LNCaP clone FGC (cell line): Measurements from ENCODE around the gene WNT6.

Experiments
- DNase-seq: peaks from one replicate; pipeline ENCODE4 v3.0.0-alpha.2; 2011; ENCODE audit warnings: low read depth
- H3K4me3 ChIP-seq: 2 replicates; pipeline ENCODE4 v1.5.1; 2011; ENCODE audit warnings: mild to moderate bottlenecking, low read depth, low read length, control low read depth
- CTCF ChIP-seq: IDR thresholded peaks from 2 replicates; pipeline ENCODE4 v1.5.1; 2012; ENCODE audit warnings: mild to moderate bottlenecking; ENCODE audit not compliant: control insufficient read depth, insufficient read depth; ENCODE audit errors: extremely low read depth

WNT6 gene

GRCh38 chr2:218821605-218822211, 37.9 kb upstream of the WNT6 start:
- H3K4me3 ChIP-seq = no peak overlapping the region
- TF ChIP-seq CTCF = no peak
- no peak for DNase-seq

GRCh38 chr2:218822622-218823021, 37.0 kb upstream of the WNT6 start:
- H3K4me3 ChIP-seq = no peak overlapping the region
- no peak for TF ChIP-seq CTCF
- DNase-seq = no peak

GRCh38 chr2:218823196-218823855, 36.3 kb upstream of the WNT6 start:
- no peak for TF ChIP-seq CTCF
- H3K4me3 ChIP-seq = no peak overlapping the region
- no peak for DNase-seq

GRCh38 chr2:218824004-218824403, 35.6 kb upstream of the WNT6 start:
- TF ChIP-seq CTCF = no peak
- no peak for DNase-seq
- H3K4me3 ChIP-seq = no peak overlapping the region

GRCh38 chr2:218826791-218827190, 32.8 kb upstream of the WNT6 start:
- H3K4me3 ChIP-seq = no peak overlapping the region
- no peak for TF ChIP-seq CTCF
- DNase-seq = no peak

GRCh38 chr2:218827701-218828476, 31.7 kb upstream of the WNT6 start:
- no peak for DNase-seq
- no peak for TF ChIP-seq CTCF
- H3K4me3 ChIP-seq = no peak overlapping the region
